DMS114 treated with DMSO at 0.1 percent for 48 hours (cell line): Measurements from ENCODE around the gene DPP4.
"Not testable (repeated sequence)": the region's sequence is repeated elsewhere in the genome, so short reads cannot be mapped to it uniquely, and the experiment has no call there.

Experiments used
- DNase-seq: peaks from one replicate; lab custom pipeline; 2025; ENCODE audit not compliant: unreplicated experiment; lab: John Stamatoyannopoulos, UW

Gene DPP4

DNA sequence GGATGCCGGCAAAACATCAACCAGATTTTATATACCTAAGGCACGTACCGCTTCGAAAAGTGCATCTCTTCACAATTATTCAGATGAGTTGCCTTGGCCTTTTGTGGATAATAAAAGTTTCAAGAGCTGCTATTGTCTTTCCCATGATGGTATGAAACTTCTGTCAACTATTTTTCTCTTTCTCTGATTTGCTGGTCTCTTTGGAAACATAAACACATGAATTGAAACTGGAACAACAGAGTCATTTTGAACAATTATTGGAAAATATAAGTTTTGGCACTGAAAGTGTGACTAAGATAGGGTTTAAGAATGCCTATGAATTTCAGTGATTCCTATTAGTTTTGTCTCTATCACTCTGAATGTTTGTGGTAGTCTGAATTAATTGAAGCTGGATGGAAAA is 109.9 kb downstream of the DPP4 start:
- no peak for DNase-seq

GRCh38 chr2:161962160-161962559 is 111.9 kb downstream of the DPP4 start:
- DNase-seq: no peak

DNA sequence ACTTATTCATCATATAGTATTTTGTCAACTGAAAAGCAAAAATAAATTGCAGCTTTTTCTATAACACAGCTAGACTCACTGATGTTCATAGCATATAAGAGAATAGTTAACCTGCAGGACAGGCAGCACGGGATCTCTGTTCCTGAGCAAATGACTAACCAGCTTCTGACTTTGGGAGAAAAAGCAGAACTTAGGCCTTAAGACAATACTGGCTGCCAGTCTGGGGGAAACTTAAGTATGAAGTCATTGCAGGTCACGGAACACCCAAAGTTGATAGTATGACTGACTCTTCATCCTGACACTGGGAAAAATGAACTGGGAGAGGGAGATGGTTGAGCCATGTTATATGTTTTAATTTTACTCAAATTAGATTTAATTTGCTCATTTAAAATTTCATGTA is 113.0 kb downstream of the DPP4 start:
- no peak for DNase-seq

DNA sequence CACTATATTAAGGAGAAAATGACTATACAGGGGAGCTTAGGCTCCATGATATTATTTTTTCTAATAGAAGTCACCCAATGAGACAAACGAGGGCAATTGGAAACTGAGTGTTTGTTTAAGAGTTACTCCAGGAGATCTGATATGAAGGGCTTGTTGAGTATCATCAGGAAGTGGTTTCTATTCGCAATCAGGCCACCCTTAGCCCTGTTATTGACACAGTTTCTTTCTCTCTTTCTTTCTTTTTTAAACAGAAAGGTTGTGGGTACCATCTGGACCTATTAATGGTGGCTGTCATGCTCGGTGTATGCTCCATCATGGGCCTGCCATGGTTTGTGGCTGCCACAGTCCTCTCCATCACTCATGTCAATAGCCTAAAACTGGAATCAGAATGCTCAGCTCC is 117.3 kb downstream of the DPP4 start:
- DNase-seq: no peak

- no peak for DNase-seq
Observed at GRCh38 chr2:161955211-161955610, 118.8 kb downstream of the DPP4 start.

DNA sequence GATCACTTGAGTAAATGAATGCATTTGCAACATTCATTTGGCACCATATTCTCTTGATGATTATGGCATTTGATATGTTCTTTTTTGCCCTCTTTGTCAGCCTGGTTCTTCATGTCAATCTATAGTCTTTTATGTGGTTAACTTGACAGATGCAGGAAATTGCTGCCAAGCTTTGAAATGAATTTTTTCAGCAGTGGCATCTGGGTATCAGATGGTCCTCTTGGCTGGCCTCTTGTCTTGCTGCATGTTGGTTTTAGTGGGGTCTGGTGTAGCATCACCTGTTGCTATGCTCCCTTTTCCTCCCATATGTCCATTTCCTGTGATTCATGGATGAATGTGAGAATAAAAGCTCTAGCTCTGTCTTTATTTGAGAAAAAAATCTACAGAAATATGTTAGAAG is 119.9 kb downstream of the DPP4 start:
- DNase-seq: no peak

- DNase-seq: not testable (repeated sequence)
Observed at GRCh38 chr2:161953367-161953766, 120.6 kb downstream of the DPP4 start.

DNA sequence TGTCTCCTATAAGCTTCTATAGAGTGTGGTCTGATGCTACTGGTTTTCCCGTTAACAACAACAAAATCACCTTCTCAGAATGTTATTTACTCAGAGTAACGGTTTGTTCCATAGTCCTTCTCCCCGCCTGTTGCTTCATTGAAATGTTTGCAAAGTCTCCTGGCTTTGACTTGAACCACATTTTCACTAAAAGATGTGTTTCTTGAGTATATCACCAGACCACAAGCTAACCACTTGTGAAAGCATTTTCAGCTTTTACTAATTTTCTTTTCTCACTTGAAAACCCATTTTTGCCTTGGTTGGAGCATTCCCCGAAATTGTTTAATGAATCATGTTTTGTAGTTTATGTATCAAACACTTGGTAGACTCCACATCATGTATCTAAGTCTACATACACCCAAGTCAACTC is 121.2 kb downstream of the DPP4 start:
- no peak for DNase-seq

DNA sequence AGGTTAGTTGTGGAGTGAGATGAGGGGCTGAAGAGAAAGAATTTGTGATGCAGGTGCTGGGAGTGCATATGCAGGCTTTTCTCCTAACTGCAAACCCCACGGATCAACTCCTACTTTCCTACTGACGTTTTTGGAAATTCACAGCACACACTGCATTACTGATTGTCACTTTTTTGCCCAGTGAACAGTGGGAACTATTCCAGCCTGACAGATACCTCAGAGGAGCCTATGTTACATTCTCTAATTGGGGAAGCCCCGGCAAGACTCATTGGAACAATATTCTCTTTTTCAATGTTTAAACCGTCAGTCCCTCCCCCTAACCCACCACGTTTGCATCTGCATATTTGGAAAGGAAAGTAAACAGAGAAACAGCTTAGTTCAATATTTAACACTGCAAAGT is 126.2 kb downstream of the DPP4 start:
- DNase-seq: no peak

DNA sequence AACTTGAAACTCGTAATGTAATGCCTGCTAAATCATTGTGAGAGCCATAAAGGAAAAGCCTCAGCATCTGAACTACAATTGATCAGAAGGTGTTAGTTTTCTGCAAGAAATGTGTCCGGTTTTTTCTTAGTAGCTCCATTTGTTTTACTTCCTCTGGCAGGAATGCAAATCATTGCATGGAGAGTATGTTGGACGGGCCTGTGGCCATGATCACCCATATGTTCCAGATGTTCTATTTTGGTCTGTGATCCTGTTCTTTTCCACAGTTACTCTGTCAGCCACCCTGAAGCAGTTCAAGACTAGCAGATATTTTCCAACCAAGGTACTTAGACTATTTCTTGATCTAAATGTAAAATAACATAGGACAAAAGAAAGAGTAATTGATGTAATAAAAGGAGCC is 126.6 kb downstream of the DPP4 start:
- no peak for DNase-seq

DNA sequence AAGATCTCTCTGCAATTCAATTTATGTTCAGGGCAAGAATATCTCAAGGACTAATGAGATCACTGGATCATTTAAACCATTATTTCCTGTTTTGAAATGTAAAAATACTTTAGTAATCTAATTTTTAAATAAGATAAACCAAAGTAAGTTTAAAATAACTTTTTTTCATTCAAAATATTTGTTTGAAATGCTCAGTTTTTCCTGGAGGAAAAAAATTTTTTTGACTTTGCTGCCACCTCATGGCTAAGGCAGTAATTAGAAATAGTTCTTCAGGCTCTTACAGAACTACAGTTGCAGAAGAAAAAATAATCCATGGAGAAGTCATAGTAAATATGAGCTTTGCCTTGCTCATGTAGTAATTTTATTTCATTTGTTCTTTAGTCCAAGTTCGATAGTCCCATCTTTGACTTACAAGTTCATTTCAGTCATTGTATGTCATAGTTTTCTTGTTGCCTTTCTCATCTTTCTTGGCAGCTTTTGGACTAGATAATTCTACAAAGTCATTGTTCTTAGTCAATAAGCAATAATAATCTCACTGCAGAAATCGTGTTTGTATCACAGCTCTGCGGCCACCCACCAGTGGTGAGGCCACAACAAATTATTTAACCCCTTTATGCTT is 127.4 kb downstream of the DPP4 start:
- DNase-seq: peak; percentile 38

DNA sequence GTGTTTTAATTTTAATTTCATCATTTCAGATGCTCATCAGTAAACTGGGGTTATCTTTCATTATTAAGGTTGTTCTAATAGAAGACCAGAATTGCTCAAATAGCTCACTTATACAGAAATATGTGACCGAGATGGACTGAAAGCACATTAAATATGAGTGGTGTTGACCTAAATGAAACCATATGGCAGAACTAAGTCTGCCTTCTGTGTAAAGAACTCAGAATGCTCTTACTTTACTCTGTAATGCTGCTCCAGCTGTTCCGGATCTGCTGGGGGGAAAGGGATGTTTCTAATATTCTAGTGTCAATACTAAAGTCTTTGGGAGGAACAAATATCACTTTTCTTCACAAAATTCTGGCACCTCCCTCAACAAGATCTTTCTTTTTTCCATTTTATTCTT is 131.0 kb downstream of the DPP4 start:
- DNase-seq: no peak
